HG02973 (cell line): ENCODE data around the gene BIRC3.
"Not testable (repeated sequence)": the region's sequence is repeated elsewhere in the genome, so short reads cannot be mapped to it uniquely, and the experiment has no call there.

ENCODE experiments used
- ATAC-seq: cut with Tn5 transposase; IDR thresholded peaks from one replicate; pipeline ENCODE4 v1.9.1; 2021; ENCODE audit warnings: moderate library complexity; ENCODE audit not compliant: unreplicated experiment

BIRC3 gene

DNA sequence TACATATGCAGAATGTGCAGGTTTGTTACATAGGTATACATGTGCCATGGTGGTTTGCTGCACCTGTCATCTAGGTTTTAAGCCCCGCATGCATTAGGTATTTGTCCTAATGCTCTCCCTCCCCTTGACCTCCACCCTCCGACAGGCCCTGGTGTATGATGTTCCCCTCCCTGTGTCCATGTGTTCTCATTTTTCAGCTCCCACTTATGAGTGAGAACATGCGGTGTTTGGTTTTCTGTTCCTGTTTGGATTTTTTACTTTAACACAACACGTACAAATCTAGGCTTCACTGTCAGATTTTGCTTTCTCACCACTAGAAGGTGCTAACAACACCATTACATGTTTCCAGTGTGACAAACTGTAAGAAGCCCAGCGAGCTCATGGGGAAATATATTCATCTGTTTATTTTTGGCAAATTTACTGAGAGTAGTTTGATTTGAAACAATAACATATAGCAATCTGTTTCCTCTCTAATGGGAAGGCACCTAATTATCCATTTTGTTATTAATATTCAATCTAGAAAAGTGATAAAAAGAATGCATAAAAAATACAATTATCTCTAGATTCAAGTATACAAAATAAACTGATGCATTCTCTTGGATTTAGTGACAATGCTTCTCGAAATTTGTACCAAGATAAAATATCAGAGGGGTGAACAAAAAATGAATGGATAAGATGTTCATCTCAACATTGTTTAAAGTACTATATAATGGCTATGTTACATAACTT, 23.2 kb upstream of the BIRC3 start:
- ATAC-seq, result peak; percentile 94

DNA sequence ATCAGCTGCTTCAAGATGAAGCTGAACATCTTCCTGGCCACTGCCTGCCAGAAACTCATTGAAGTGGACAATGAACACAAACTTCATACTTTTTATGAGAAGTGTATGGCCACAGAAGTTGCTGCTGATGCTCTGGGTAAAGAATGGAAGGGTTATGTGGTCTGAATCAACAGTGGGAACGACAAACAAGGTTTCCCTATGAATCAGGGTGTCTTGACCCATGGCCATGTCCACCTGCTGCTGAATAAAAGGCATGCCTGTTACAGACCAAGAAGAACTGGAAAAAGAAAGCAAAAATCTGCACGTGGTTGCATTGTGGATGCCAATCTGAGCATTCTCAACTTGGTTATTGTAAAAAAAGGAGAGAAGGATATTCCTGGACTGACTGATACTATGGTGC, 22.2 kb upstream of the BIRC3 start:
- no peak for ATAC-seq

DNA sequence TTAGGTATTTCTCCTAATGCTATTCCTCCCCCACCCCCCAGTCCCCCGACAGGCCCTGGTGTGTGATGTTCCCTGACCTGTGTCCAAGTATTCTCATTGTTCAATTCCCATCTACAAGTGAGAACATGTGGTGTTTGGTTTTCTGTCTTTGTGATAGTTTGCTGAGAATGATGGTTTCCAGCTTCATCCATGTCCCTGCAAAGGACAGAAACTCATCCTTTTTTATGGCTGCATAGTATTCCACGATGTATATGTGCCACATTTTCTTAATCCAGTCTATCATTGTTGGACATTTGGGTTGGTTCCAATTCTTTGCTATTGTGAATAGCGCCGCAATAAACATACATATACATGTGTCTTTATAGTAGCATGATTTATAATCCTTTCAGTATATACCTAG, 20.5 kb upstream of the BIRC3 start:
- ATAC-seq, result not testable (repeated sequence)

DNA sequence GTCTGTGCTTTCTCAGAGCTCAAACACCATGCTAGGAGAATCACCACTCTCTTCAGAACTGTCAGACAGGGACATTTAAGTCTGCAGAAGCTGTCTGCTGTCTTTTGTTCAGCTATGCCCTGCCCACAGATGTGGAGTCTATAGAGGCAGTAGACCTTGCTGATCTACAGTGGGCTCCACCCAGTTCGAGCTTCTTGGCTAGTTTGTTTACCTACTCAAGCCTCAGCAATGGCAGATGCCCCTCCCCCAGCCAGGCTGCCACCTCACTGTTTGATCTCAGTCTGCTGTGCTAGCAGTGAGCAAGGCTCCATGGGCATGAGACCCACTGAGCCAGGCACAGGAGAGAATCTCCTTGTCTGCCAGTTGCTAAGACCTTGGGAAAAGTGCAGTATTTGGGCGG, 16.4 kb upstream of the BIRC3 start:
- ATAC-seq, result not testable (repeated sequence)

DNA sequence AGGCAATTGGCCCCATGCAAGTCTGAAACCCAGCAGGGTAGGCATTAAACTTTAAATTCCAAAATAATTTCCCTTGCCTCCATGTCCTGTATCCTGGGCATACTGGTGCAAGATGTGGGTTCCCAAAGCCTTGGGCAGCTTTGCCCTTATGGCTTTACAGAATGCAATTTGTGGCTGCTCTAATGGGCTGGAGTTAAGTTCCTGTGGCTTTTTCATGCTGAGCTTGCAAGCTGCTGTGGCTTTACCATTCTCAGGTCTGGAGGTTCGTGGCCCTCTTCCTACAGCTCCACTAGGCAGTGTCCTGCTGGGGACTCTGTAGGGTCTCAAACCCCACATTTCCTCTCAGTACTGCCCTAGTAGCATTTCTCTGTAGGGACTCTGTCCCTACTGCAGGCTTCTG, 15.0 kb upstream of the BIRC3 start:
- ATAC-seq, result no peak

DNA sequence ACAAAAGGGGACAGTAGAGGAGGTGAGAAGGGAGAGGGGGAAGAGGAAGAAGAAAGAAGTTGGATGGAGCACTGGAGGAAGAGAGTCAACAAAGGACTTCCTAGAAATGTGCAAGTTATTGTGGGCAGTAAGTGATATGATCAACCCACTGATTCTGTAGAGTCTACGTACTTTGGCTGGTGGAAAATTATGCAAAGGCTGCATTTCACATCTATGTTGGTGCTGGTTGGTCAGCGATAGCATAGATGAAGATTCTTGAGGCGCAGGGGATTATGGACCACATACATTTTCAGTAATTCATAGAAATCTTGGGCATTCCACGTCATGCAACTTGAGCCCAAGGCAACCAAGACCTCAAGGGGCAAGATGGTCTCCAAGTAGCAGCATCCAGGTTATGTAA, 12.6 kb upstream of the BIRC3 start:
- ATAC-seq, result no peak

DNA sequence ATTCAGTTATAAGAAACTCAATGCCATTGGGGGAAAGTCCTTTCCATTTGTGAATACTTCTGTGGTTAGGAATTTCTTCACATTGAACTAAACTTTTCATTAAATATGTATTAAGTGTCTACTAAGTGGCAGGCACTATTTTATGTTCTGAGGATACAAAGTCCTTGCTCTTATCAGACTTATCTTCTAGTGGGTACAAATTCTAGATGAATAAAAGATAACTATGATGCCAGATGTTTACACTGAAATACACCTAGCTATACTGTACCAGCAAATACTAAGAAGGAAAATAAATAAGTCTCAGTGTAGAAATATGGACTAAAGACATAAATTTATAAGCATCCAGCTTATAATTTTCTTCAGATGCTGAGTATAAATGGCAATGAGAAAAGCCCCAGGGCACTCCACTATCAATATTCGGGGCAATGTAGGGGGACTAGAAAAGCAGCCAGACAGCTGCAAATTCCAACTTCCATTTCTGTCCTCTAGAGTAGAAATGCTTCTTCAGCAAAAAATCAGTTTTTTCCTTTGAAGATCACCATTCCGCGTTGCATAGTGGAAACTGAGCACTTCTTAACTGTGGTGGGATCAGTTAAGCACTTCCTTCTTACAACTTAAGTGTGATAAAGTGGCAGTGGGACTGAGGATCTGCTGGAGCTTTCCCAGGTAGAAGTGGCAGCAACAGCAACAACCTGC, 11.8 kb upstream of the BIRC3 start:
- ATAC-seq, result no peak

DNA sequence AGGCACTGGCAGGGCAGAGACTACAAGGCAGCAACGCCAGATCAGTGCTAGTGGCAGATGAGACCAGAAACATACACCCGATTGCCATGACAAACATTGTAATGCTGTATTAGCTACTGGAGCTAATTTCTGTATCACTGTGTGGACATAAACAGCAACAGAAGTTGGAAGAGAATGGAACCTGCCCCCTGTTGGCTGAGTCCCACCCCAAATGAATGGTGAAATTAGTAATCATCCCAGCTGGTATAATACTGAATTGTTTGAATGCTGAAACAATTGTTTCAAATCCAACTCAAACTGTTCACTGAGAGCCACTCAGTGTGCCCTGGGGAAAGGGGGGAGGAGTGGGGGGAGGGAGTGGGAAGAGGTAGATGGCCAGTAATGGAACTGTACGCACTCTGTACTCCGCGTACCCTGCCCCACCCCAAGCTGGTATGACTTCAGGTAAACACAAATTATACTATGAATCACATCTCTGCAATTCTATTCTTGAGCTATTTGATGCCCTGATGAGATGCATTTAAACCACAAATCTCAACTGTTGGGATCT, 11.2 kb upstream of the BIRC3 start:
- no peak for ATAC-seq

DNA sequence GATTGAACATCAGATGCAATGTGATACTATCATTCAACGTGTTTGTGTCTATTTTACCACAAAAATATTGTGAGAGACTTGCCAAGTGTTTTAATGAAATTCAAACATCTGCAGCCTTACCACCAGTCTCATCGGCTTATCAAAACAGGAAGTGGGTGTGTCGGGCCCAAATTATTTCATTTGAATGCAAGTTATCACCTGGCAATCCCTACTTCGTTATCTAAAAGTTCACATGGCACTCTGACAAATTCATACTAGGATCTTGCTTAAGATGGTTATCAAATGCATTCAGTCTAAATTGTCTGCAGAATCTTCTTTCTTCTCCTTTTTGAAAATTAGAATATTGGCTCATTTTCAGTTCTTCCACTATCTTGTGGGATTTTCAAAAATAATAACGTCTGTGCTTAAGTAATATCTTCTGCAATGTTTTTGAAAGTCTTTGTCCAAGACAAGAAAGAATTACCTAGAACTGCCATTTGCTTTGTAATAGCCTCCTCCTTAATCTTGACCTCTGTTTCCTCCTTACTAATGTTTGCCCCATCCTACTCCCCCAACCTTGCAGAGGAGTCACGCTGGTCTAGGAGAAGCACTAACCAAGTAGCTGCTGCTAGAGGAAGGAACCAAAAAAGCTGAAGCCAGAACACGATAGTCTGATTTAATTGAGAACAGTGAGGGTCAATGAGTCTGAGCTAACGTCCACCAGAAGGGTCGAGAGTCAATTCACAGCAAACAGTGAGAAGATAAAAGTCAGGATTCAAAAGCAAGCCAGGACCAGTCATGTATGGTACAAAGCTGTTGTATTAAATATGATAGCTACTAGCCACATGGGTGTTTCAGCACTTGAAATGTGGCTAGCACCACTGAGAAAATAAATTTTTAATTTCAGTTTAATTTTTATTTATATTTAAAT, 10.2 kb upstream of the BIRC3 start:
- ATAC-seq, result no peak

DNA sequence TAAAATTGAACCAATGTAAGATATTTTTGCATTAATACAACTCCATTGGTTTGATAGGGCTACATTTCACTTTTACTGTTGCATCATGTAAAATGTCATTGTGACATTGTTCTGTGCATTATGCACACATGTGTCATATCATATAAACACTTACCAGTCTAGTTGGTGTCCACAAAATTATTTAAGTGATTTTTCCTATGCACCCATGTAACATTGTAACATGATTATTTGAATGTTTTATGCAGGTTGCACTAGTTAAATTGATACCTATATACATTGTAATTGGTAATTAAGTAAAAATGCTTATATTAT, 9.6 kb upstream of the BIRC3 start:
- no peak for ATAC-seq

DNA sequence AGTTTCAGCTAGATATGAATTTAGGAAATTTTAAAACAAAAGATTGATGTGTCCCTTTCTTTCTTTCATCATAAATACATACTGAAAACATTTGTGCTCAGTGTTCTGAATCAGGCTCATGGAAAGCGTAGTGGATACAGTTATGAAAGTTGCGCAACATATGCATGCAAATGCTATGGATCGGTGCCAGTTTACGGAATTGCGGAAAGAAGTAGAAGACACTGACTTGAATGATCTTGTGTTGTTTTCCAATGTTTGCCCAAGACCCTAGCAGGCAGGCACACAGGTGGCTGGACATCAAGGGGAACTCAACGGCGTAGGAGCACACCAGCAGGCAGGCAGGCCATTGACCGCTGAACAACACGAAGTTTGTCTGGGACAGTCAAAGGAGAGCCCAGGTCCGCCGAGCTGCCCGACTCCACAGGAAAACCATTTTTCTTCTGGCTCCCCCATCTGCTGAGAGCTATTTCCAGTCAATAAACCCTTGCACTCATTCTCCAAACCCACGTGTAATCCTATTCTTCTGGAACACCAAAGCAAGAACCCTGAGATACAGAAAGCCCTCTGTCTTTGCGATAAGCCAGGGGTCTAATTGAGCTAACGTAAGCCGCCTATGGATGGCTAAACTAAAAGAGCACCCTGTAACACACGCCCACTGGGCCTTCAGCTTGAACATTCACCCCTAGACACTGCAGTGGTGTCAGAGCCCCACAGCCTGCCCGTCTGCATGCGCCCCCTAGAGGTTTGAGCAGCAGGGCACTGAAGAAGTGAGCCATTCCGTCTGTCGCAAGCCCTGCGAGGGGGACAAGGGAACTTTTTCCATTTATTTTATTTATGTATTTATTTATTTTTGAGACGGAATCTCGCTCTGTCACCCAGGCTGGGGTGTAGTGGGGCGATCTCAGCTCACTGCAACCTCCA, 7.4 kb upstream of the BIRC3 start:
- no peak for ATAC-seq

DNA sequence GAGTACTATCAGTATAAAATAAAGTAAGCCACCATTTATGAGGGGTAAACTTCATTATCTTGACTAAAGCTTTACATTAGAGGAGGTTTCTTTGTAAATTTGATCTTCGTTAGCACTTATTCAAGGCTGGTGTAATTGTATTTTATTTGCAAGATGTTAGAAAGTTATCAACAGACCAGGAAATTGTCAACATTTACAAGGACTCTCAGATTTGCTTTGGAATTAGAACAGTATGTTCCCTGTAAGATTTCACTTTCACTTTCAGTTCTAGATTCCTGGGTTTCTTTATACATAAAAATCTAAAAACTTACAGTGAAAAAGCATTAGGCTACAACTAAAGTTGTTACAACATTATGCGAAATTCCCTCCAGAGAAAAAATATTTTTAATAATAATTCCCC, 4.6 kb upstream of the BIRC3 start:
- ATAC-seq, result no peak

DNA sequence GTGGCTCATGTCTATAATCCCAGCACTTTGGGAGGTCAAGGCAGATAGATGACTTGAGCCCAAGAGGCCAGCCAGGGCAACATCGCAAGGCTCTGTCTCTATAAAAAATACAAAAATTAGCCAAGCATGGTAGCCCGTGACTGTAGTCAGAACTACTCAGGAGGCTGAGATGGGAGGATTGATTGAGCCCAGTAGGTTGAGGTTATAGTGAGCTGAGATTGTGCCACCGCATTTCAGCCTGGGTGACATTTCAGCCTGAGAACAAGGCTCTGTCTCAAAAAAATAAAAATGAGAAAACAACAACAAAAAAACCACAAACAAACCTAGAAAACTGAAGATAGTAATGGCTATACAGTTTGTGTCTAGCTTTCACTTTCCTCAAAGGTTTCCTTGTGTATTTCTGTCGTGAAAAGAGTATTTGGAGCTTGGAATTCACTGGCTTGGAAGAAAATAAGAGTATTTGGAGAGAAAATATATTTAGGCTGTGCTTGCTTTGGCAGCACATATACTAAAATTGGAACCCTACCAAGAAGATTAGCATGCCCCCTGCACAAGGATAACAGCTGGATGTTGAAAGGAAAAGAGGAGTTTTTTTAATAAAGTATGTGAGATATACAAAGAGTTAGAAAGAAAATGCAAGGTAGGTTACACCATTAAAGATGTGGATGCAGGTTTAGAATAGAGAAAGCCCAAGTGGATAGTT, 3.9 kb upstream of the BIRC3 start:
- ATAC-seq, result no peak

DNA sequence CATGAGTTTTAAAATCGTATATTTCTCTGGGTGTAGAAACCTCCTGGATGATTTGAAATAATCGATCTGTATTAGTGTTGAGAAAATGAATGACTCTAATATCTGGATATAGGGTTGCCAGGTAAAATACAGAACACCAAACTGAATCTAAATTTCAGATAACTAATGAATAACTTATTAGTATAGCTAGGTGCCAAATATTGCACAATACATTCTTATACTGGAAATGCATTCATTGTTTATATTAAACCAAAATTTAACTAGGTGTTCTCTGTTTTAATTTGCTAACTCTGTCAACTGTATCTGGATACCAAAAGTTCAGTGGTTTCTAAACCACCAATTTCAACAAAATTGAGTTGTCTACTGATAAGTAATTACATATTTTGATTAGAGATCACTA, 2.5 kb upstream of the BIRC3 start:
- ATAC-seq, result no peak

DNA sequence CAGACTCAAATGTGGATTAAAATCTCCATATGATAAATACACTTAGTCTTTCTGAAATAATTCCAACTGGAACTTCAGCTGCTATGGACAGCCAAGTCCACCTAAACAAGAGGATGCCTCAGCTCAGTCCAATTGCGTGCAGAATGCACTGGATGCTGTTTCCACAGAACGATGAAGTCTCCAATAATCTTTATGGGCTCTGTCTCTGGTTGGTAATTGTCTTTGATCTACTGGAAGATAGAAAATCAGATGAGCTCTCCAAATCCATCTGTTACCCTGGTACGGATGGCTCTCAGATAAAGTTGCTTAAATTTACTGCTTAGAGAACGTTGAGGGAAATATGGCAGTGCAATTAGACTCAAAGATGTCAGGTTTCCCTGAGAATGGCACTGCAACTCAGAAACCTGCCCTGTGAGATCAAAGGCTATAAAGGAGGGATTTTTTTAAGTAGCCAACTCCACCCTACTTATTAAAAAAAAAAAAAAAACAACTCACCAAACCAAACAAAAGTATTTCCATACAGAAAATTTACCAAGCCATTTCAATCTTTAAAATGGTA, 859 bp upstream of the BIRC3 start:
- no peak for ATAC-seq

DNA sequence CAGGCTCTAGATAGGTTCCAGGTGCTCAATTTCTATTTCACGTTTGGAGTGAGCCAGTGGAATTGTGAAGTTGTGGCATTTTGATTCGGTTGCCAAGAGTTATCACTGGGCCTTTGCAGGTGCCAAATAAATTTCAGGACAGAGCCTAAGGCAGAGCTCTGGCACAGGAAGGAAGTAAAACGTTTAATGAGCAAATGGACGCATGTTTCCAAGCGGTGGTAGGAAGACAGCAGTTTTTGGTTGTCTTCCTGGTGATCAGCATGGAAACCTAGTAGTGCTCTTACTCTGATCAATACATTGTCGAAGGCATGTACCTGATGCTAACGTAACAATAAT, 452 bp downstream of the BIRC3 start:
- ATAC-seq, result no peak

DNA sequence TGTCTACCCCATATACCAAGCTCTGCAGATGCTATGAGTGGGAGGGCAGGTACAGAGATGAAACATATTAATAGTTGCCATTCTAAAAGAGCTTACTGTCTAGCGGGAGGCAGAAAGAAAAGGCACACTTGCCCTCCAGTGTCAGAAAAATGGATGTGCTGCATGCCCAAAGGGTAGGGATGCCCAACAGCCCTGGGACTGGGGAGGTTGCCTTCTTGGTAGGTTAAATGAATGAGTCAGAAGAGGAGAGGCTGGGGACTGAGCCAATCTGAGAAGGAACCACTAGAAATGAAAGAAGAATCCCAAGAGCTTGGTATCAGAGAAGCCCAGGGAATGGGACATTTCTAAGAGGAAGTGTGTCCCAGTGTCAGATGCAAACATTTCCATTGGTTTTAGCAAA, 1.2 kb downstream of the BIRC3 start:
- ATAC-seq, result peak; percentile 13

DNA sequence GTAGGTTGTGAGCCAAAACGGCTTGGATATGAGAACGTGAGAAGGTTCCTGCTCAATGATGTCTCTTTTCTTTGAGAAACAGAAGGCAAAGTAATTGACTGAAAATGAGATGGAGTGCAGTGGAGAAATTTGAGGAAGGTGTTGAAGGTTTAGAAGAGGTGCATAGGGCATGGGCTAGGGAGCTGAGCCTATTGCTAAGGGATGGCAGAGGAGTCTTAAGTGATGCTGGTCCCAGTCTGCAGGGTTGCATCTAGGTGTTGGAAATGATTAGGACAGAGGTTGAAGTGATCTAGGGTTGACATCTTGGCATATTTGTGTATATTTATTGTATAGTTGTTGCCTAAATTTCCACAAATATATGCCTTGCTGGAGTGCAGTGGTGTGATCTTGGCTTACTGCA, 2.3 kb downstream of the BIRC3 start:
- no peak for ATAC-seq

DNA sequence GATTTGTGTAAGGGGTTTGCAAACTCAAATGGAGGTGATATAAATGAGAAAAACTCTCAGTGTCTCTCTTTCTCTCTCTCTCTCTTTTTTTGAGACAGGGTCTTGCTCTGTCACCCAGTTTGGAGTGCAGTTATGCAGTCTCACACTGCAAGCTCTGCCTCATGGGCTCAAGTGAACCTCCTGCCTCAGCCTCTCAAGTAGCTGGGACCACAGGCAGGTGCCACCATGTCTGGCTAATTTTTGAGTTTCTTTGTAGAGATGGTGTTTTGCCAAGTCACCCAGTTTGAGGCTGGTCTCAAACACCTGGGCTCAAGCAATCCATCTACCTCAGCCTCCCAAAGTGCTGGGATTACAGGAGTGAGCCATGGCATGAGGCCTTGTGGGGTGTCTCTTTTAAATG, 2.9 kb downstream of the BIRC3 start:
- no peak for ATAC-seq

DNA sequence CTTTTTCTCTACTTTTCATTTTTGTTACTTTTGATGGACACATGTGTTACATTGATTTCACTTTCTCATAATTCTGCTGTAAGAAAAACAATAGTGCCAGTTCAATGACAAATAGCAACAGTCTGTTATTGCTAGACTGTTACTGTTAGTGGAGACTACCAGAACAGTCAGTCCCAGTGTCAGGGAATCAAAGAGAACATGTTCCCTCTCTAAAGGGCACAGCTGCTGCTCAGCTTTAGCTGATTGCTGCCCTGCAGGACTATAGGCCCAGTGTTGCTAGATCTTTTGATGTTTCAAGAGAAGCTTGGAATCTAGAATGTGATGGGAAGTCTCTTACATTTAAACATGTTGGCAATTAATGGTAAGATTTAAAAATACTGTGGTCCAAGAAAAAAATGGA, 3.4 kb downstream of the BIRC3 start:
- no peak for ATAC-seq
